HG03066 (cell line): ENCODE data around the gene CEP20.

Experiments
- ATAC-seq: cut with Tn5 transposase; IDR thresholded peaks from one replicate; pipeline ENCODE4 v1.9.1; 2021; ENCODE audit warnings: low read depth; ENCODE audit not compliant: unreplicated experiment

CEP20 gene

GRCh38 chr16:15899538-15900100, 11.2 kb upstream of the CEP20 start:
- peak; percentile 65 for ATAC-seq

- ATAC-seq = no peak
These were observed 10.3 kb upstream of the CEP20 start for GRCh38 chr16:15898654-15899053.

DNA sequence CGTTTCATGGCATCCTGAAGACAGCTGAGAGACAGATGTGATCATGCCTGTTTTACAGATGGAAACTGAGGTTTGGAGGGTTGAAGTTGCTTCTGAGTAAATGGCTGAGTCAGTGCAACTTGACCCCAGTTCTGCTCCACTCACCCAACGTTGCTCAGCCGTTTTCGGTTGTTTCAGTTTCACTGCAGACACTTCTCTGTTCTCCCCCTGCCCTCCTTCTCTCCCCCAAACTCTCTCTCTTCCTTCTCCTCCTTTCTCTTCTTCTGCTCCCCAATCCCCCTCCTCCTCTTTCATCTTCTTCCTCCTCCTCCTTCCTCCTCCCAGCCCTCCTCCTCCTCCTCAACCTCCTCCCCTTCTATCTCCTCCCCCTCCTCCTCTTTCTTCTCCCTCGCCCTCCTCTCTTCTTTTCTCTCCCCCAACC, 9.4 kb upstream of the CEP20 start:
- peak; percentile 53 for ATAC-seq

DNA sequence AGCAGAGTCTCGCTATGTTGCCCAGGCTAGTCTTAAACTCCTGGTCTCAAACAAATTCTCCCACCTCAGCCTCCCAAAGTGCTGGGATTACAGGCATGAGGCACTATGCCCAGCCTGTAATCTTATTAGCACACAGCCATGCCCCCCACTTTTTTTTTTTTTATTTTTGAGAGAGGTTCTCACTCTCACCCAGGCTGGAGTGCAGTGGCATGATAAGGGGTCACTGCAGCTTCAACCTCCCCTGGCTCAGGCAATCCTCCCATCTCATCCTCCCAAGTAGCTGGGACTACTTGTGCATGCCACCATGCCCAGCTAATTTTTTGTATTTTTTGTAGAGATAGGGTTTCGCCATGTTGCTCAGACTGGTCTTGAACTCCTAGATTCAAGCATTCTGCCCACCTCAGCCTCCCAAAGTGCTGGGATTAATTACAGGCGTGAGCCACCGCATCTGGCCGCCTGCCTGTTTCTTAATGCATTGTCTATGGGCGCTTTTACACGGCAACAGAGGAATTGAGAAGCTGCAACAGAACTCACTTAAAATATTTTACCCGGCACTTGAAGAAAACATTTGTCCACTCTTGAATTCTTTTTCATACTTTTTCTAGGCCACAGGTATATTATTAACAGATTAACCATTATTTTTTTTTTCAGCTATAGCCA, 8.8 kb upstream of the CEP20 start:
- ATAC-seq = no peak

DNA sequence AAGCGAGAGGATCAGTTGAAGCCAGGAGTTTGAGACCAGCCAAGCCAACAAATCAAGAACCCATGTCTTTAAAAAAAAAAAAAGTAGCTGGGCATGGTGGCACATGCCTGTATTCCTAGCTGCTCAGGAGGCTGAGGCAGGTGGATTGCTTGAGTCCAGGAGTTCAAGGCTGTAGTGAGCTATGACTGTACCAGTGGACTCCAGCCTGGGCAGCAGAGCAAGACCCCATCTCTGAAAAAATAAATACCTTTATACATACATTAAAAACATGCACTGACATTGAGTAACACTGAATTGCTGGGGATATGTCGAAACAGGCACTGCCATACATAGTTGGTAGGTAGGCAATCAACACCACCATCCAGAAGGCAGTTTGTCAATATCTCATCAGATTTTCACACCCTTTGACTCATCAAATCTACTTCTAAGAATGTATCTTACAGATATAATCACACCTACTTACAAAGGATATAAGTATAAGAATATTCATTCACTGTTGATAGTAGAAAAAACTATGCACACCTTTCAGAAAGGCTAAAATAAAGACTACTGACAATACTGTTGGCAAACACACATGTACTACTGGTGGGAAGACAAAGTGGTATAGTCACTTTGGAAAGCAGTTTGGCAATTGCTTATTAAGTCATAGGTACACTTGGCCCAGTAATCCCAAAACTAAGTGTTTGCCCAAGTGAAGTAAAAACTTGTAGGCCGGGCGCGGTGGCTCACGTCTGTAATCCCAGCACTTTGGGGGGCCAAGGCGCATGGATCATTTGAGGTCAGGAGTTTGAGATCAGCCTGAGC, 6.4 kb upstream of the CEP20 start:
- no peak for ATAC-seq

DNA sequence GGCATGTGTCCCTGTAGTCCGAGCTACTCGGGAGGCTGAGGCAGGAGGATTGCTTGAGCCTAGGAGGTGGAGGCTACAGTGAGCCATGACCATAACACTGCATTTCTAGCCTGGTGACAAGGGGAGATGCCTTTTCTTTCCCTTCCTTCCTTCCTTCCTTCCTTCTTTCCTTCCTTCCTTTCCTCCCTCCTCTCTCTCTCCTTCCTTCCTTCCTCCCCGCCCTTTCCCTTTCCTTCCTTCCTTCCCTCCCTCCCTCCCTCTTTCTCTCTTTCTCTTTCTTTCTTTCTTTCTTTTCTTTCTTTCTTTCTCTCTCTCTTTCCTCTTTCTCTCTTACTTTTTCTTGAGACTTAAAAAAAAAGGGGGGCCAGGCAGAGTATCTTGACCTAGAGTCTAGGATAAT, 3.1 kb upstream of the CEP20 start:
- no peak for ATAC-seq

DNA sequence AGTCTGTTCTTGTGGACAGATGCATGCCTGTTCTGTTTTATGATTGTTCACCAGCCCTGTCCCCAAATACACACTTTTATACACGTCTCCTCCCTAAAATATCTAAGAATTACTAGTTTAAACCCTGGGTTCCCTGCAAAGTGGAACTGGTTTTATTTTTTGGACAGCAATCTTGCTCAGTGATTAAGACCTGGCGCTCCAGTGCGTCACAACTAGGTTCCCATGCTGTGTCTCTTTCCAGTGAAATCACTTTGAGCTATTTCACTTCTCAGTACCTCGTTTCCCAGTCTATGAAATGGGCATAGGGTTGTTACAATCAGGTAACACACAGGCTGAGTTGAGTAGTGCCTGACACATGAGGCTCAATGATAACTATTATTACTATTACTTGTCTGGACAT, 1.1 kb downstream of the CEP20 start:
- ATAC-seq = no peak

- no peak for ATAC-seq
These were observed 2.3 kb downstream of the CEP20 start for GRCh38 chr16:15886078-15886477.

DNA sequence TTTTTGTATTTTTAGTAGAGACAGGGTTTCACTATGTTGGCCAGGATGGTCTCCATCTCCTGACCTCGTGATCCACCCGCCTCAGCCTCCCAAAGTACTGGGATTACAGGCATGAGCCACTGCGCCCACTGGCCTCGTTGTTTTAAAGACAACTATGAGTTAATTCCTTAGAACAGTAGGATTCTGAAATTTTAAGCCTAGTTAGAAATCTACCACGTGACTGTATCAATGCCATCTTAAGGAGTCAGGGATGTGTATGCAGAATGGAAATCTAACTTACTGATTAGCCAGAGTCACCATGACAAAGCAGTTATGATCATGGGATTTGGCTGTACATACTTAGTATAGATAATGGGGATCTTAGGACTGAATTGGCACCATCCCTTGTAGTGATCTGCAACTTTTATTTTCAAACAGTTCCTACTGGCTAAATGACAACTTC, 2.8 kb downstream of the CEP20 start:
- no peak for ATAC-seq

DNA sequence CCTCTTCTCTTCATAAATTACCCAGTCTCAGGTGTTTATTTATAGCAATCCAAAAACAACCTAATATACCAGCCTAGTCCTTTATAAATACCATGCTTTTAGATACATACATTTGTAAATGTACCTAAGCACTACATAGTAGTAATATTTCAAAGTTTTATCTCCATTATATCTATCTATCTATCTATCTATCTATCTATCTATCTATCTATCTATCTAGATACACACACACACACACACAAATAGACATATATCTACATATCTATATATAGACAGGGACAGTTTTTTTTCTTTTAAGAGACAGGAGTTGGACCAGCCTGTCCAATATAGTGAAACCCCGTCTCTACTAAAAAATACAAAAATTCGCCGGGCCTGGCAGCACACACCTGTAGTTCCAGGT, 5.8 kb downstream of the CEP20 start:
- ATAC-seq = no peak

- ATAC-seq = no peak
These were observed 6.5 kb downstream of the CEP20 start for GRCh38 chr16:15881794-15882379.

GRCh38 chr16:15880434-15881308, 7.7 kb downstream of the CEP20 start:
- no peak for ATAC-seq

DNA sequence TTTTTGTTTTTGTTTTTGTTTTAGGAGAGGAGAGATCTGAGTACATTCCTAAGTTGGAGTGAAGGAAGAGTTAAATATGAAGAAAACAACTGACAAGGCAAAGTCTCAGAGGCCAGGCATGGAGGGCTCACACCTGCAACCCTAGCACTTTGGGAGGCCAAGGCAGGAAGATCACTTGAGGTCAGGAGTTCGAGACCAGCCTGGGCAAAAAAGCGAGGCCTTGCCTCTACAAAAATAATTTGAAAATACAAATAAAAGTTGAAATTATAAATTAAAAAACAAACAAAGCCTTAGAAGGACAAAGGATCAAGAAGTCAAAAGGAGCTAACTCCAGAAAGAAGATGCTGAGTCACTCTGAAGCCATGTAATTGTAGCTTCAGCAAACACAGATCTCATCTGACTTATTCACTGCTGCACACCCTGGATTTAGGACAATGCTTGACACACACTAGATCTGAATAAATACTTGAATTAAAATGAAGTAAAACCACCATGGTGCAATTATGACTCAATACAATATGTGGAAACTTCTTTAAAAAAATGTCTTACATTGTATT, 9.1 kb downstream of the CEP20 start:
- ATAC-seq = no peak

DNA sequence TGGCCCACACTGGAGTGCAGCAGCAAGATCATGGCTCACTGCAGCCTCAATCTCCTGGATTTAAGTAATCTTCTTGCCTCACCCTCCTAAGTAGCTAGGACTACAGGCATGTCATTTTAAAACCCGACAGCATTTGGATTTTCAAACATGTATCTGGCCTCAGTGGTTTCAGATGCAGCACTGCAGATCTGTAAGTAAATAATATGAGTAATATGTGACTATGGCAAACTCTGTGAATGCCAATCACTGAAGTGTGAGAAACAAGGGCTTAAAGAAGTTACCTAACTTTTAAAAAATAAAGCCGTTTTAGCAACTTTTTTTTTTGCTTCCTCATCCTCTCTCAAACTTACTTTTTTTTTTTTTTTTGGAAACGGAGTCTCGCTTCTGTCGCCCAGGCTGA, 11.9 kb downstream of the CEP20 start:
- ATAC-seq = no peak

- no peak for ATAC-seq
These were observed 13.6 kb downstream of the CEP20 start for GRCh38 chr16:15874745-15875314.

DNA sequence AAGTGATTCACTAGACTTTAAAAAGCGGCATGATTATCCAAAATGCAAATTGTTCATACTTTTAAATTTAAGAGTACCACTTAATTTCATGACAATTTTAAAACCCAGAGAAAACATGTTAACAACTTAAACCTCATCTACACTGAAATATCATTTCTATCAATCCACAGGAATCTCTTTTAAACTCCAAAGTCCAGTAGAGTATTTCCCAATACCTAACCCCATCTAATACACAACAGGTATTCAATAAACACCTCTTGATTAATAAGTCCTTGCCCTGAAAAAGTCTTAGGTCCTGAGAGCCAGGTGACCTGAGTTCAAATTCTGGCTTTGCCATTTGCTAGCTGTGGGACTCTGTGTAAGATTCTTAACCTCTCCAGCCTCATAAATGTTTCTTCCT, 14.7 kb downstream of the CEP20 start:
- ATAC-seq = no peak

DNA sequence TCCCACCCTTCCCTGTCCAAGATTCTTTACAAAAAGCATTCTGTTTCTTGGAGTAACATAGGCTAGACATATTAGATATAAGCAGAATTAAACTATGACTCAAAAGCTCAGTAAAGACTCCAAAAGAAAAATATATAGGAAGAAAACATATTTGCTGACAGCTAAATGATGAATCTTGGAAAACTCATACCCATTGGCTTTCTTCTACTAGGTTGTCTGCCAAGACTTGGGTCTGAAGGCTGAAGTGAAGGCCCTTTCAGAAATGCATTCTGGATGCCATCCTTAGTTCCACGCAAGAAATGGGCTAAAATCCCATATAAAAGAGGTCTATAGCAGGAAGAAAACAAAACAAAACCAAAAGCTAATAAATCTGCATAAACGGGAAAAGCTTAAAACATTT, 15.1 kb downstream of the CEP20 start:
- ATAC-seq = no peak

DNA sequence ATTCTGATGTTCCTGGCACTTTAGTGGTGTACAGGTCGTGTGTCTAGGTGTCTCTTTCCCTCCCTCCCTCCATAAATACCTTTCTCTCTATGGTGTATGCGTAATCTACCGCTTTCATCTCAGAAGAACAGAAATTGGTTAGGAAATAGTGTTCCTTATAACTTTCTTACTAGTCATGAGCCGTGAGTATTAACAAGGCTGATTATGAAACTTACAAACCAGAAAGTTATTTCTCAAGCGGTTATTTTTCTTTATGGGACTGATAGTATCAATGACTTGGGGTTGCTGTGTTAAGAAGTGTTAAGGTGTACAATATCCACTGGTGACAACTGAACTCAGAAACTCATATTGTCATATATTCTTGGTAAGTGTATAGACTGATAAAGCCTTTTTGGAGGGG, 18.4 kb downstream of the CEP20 start:
- no peak for ATAC-seq

- ATAC-seq = no peak
These were observed 22.0 kb downstream of the CEP20 start for GRCh38 chr16:15866451-15866850.

DNA sequence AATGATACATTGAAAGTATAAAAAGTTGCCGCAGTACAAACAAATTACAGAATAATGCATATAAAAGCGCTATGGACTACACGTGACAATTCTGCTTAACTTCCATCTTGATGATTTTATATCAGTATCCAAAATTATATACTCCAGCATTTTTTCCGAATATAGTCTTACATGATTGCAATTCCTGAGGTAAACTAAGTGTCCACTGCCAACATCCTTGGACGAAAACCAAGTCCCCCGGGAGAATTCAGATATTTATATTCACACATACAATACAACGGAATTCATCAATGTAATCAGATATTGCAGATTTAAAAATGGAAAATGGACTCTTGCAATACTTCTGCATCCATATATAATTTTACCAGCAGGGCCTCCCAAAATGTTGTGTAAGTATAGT, 22.7 kb downstream of the CEP20 start:
- ATAC-seq = no peak
